ENCODE results near the gene GRAMD2B.

DNA sequence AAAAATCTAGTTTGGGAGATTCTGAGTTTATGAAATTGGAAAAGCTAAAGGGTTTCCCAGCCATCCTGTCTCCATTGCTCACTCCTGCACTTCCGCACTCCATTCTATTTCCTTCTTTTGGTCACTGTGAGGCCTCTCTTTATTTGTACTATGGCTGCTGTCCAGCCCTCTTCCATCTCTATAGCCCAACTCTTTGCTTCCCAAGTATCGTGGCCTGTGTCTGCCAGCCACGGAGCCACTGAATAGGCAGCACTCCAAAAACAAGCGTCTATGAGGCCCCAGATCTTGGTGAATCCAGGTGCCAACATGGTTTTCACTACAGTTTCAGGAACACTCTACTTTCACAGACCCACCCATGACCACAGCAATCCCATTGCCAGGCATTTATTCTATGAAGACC, 37.2 kb downstream of the GRAMD2B start:
- no peak for TF ChIP-seq ZFP36L2 (CRISPR knock-in tag; IDR thresholded peaks at IDR 0.05)
- TF ChIP-seq, protein P1, sequence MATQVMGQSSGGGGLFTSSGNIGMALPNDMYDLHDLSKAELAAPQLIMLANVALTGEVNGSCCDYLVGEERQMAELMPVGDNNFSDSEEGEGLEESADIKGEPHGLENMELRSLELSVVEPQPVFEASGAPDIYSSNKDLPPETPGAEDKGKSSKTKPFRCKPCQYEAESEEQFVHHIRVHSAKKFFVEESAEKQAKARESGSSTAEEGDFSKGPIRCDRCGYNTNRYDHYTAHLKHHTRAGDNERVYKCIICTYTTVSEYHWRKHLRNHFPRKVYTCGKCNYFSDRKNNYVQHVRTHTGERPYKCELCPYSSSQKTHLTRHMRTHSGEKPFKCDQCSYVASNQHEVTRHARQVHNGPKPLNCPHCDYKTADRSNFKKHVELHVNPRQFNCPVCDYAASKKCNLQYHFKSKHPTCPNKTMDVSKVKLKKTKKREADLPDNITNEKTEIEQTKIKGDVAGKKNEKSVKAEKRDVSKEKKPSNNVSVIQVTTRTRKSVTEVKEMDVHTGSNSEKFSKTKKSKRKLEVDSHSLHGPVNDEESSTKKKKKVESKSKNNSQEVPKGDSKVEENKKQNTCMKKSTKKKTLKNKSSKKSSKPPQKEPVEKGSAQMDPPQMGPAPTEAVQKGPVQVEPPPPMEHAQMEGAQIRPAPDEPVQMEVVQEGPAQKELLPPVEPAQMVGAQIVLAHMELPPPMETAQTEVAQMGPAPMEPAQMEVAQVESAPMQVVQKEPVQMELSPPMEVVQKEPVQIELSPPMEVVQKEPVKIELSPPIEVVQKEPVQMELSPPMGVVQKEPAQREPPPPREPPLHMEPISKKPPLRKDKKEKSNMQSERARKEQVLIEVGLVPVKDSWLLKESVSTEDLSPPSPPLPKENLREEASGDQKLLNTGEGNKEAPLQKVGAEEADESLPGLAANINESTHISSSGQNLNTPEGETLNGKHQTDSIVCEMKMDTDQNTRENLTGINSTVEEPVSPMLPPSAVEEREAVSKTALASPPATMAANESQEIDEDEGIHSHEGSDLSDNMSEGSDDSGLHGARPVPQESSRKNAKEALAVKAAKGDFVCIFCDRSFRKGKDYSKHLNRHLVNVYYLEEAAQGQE (IDR thresholded peaks at IDR 0.05; ENCODE audit: borderline replicate concordance in 1 of 2, low read depth in 1 of 2, low read length in 2 of 2), result no peak
- TF ChIP-seq IKZF1 (IDR thresholded peaks at IDR 0.05), result no peak
- no peak for TF ChIP-seq TBL1XR1 (IDR thresholded peaks at IDR 0.05; ENCODE audit: borderline replicate concordance, low read length, partially characterized antibody)
- TF ChIP-seq, protein P2, sequence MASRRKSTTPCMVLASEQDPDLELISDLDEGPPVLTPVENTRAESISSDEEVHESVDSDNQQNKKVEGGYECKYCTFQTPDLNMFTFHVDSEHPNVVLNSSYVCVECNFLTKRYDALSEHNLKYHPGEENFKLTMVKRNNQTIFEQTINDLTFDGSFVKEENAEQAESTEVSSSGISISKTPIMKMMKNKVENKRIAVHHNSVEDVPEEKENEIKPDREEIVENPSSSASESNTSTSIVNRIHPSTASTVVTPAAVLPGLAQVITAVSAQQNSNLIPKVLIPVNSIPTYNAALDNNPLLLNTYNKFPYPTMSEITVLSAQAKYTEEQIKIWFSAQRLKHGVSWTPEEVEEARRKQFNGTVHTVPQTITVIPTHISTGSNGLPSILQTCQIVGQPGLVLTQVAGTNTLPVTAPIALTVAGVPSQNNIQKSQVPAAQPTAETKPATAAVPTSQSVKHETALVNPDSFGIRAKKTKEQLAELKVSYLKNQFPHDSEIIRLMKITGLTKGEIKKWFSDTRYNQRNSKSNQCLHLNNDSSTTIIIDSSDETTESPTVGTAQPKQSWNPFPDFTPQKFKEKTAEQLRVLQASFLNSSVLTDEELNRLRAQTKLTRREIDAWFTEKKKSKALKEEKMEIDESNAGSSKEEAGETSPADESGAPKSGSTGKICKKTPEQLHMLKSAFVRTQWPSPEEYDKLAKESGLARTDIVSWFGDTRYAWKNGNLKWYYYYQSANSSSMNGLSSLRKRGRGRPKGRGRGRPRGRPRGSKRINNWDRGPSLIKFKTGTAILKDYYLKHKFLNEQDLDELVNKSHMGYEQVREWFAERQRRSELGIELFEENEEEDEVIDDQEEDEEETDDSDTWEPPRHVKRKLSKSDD (CRISPR knock-in tag; IDR thresholded peaks at IDR 0.05; ENCODE audit: low read depth), result no peak
- no peak for TF ChIP-seq NCOA2 (CRISPR knock-in tag; IDR thresholded peaks at IDR 0.05)

All from HepG2 (cell line).